ENCODE data around the gene MRPS34.

MRPS34 gene

DNA sequence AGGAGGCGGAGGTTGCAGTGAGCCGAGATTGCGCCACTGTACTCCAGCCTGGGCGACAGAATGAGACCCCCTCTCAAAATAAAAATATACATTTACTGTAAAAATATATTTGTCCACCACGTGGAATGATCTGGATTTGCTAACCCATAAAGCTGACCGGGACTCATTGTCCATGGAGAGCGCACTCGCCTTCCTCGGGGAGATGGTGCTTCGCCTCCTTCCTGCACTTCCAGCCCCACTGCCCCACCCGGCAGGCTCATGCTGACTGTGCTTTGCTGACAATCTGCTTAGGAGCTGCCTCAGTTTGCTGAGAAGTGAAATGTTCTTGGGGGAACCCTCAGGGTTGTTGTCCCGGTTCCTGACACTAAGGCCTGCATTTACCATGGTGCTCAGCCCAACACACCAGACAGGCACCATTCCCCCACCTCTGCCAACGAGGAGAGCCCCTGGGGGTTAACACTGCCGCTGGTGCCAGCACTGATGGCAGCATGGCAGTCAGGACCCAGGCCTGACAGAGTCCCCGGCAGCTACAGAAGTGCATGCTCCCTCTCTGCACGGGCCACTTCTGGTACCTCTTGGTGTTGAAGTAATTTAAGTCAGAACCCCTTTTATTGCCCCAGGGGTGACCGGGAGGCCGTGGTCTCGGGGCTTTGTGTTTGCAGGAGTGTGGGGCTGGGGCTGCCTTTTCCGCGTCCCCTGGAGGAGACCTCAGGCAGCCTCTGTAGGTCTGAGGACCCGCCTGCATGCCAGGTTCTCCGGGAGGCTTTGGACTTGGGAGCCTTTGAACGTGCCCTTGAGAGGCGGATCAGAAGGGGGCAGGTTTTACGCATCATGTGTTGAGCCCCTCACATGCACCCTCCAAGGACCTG is 12.3 kb upstream of the MRPS34 start:
- Histone ChIP-seq H3K9ac (ENCODE audit: low read length) (no peak overlapping the region), H3K9me3 (replicated peaks; ENCODE audit: insufficient read depth, low read length) (no peaks in the 10 kb centered on the region), H3K4me2 (ENCODE audit: low read depth, low read length) (no peak overlapping the region), H3K27me3 (replicated peaks; ENCODE audit: insufficient read depth, low read length) (no peaks in the 10 kb centered on the region), H3K4me3 (ENCODE audit: low read length) (no peak overlapping the region), H3K27ac (ENCODE audit: low read length) (no peak overlapping the region), H3K4me1 (ENCODE audit: low read length) (peaks cover 4% of the 10 kb centered on the region; the same call in 1 of the 2 replicates), H3F3A (ENCODE audit: insufficient read depth, low read length) (peaks cover 17% of the 10 kb centered on the region; the same call in 1 of the 2 replicates), H4K20me1 (ENCODE audit: insufficient read depth, low read length) (no peaks in the 10 kb centered on the region), H3K36me3 (replicated peaks; ENCODE audit: insufficient read depth, low read length) (no peaks in the 10 kb centered on the region), H2AFZ (ENCODE audit: low read length) (no peak overlapping the region), H3K79me2 (ENCODE audit: low read length) (peaks cover 65% of the 10 kb centered on the region), H3K9me2 (replicated peaks; ENCODE audit: insufficient read depth, low read length) (no peaks in the 10 kb centered on the region)
- TF ChIP-seq, protein P1, sequence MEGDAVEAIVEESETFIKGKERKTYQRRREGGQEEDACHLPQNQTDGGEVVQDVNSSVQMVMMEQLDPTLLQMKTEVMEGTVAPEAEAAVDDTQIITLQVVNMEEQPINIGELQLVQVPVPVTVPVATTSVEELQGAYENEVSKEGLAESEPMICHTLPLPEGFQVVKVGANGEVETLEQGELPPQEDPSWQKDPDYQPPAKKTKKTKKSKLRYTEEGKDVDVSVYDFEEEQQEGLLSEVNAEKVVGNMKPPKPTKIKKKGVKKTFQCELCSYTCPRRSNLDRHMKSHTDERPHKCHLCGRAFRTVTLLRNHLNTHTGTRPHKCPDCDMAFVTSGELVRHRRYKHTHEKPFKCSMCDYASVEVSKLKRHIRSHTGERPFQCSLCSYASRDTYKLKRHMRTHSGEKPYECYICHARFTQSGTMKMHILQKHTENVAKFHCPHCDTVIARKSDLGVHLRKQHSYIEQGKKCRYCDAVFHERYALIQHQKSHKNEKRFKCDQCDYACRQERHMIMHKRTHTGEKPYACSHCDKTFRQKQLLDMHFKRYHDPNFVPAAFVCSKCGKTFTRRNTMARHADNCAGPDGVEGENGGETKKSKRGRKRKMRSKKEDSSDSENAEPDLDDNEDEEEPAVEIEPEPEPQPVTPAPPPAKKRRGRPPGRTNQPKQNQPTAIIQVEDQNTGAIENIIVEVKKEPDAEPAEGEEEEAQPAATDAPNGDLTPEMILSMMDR (IDR thresholded peaks at IDR 0.05; ENCODE audit: low read length) = no peak
- TF ChIP-seq EZH2 (optimal IDR thresholded peaks at IDR 0.05; ENCODE audit: low read depth, low read length) = no peak
- TF ChIP-seq EZH2phosphoT487 (IDR thresholded peaks at IDR 0.05; ENCODE audit: low read length) = no peak
- no peak for DNase-seq

DNA sequence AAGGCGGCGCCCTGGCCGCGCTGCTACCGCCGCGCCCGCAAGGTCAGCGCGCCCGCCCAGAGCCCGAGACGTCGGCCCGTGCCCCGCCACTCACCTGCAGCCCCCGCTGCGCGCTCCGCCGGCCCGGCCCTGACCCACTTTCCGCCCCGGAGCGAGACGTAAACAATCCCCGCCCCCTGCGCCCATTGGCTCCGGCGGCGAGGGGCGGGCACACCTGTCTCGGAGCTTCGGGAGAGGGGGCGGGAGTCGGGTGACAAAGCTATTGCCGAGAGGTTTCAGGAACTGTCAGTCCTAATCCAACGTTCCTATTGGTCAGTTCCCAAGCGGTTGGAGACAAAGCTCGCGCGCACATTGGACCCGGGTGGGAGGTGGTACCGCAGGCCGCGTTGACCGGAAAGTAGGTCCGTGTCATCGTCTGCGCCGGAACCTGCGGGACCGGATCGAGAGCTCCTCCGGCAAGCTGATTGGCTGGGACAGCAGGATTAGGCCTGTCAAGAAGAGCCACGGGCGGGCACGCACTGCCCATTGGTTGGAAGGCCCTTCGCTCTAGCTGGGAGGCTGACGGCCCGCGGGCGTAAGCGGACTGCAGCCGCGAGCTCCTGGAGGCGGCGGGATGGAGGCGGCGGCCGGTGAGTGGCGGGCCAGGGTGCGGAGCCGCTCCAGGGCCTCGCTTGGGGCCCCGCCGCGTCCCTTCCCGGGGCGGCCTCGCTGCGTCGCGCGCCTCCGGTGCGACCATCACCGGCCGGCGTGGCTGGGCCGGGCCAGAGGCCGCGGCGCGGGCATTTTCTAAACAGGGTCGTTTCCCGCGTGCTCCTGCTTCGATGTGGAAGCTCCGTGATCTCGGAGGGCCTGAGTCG is 9.7 kb upstream of the MRPS34 start, which contains the start of the genes NUBP2 and SPSB3:
Gene NUBP2, plus strand, starts transcription at position 553 of the 857 bp plus-strand sequence. Its CDS starts 61 bp downstream, at position 614.
Gene SPSB3, minus strand, starts transcription at position 164 of the 857 bp plus-strand sequence. CDS start 1,088 bp downstream, outside the sequence.
- TF ChIP-seq EZH2 (optimal IDR thresholded peaks at IDR 0.05; ENCODE audit: low read depth, low read length) (no peak), EZH2phosphoT487 (IDR thresholded peaks at IDR 0.05; ENCODE audit: low read length) (no peak)
- TF ChIP-seq, protein P1 (IDR thresholded peaks at IDR 0.05; ENCODE audit: low read length) = no peak
- Histone ChIP-seq H3K9me2 (replicated peaks; ENCODE audit: insufficient read depth, low read length) (no peaks in the 10 kb centered on the region), H3K9ac (ENCODE audit: low read length) (peak within 1 kb of the TSS; percentile 86), H3F3A (ENCODE audit: insufficient read depth, low read length) (peaks cover 17% of the 10 kb centered on the region; the same call in 1 of the 2 replicates), H3K9me3 (replicated peaks; ENCODE audit: insufficient read depth, low read length) (no peaks in the 10 kb centered on the region), H2AFZ (ENCODE audit: low read length) (0 out of 2 replicates have a peak within 1 kb of the TSS, but pooled peaks have one; percentile 27), H3K36me3 (replicated peaks; ENCODE audit: insufficient read depth, low read length) (no peaks in the 10 kb centered on the region), H3K27ac (ENCODE audit: low read length) (peak within 1 kb of the TSS; percentile 43; the same call in 1 of the 2 replicates), H4K20me1 (ENCODE audit: insufficient read depth, low read length) (no peaks in the 10 kb centered on the region), H3K27me3 (replicated peaks; ENCODE audit: insufficient read depth, low read length) (no peaks in the 10 kb centered on the region), H3K4me2 (ENCODE audit: low read depth, low read length) (peak within 1 kb of the TSS; percentile 91), H3K79me2 (ENCODE audit: low read length) (peaks cover 76% of the 10 kb centered on the region), H3K4me1 (ENCODE audit: low read length) (peaks cover 4% of the 10 kb centered on the region; the same call in 1 of the 2 replicates), H3K4me3 (ENCODE audit: low read length) (peak within 1 kb of the TSS; percentile 77)
- DNase-seq = peak; percentile 100

- H2AFZ ChIP-seq (ENCODE audit: low read length) = 0 out of 2 replicates have a peak overlapping the region, but pooled peaks have one; percentile 27
- peak overlapping the region; percentile 91 for H3K4me2 ChIP-seq (ENCODE audit: low read depth, low read length)
- peak overlapping the region; percentile 43; the same call in 1 of the 2 replicates for H3K27ac ChIP-seq (ENCODE audit: low read length)
- H3K4me1 ChIP-seq (ENCODE audit: low read length) = peaks cover 4% of the 10 kb centered on the region; the same call in 1 of the 2 replicates
- peak; percentile 25 for DNase-seq
- H3K9me2 ChIP-seq (replicated peaks; ENCODE audit: insufficient read depth, low read length) = no peaks in the 10 kb centered on the region
- H3K9ac ChIP-seq (ENCODE audit: low read length) = peak overlapping the region; percentile 82
- no peaks in the 10 kb centered on the region for H3K36me3 ChIP-seq (replicated peaks; ENCODE audit: insufficient read depth, low read length)
- H3F3A ChIP-seq (ENCODE audit: insufficient read depth, low read length) = peaks cover 17% of the 10 kb centered on the region; the same call in 1 of the 2 replicates
- H3K4me3 ChIP-seq (ENCODE audit: low read length) = peak overlapping the region; percentile 77
- TF ChIP-seq EZH2phosphoT487 (IDR thresholded peaks at IDR 0.05; ENCODE audit: low read length) = no peak
- TF ChIP-seq, protein P1 (IDR thresholded peaks at IDR 0.05; ENCODE audit: low read length) = 0 out of 2 replicates have a peak, but pooled peaks have one; percentile 10
- H3K9me3 ChIP-seq (replicated peaks; ENCODE audit: insufficient read depth, low read length) = no peaks in the 10 kb centered on the region
- peaks cover 68% of the 10 kb centered on the region for H3K79me2 ChIP-seq (ENCODE audit: low read length)
- no peaks in the 10 kb centered on the region for H4K20me1 ChIP-seq (ENCODE audit: insufficient read depth, low read length)
- no peaks in the 10 kb centered on the region for H3K27me3 ChIP-seq (replicated peaks; ENCODE audit: insufficient read depth, low read length)
Observed at GRCh38 chr16:1781758-1782407, 8.9 kb upstream of the MRPS34 start.
